MM.1S (cell line): ENCODE measurements around the gene MATN3.

Experiments used
- CTCF ChIP-seq: fragments of 300-600 bp; sonication (generic); IDR thresholded peaks from 2 replicates; pipeline ENCODE4 v1.5.1; 2016; ENCODE audit warnings: antibody characterized with exemption, low read length, mixed read lengths
- EZH2 ChIP-seq: fragments of 300-600 bp; sonication (generic); optimal IDR thresholded peaks from 2 replicates; pipeline ENCODE3; 2017; ENCODE audit warnings: low read depth, mild to moderate bottlenecking, antibody characterized with exemption, low read length, mixed read lengths
- EZH2phosphoT487 ChIP-seq: fragments of 300-600 bp; sonication (generic); IDR thresholded peaks from 2 replicates; pipeline ENCODE4 v1.6.1; 2018; ENCODE audit warnings: antibody characterized with exemption, low read length

GRCh38 chr2:20008703-20009102 lies 3.8 kb downstream of the MATN3 start:
- no peak for TF ChIP-seq CTCF
- no peak for TF ChIP-seq EZH2phosphoT487
- no peak for TF ChIP-seq EZH2
